ENCODE data around the gene IGDCC3. TPM values are rescaled to one million over a fixed set of nuclear protein-coding genes. Genes with fewer than 3 reads are reported as not detected.
A peak's percentile ranks its signal among the peaks of the same experiment; 100 is the strongest.

Gene IGDCC3
- total and polyA plus RNA-seq, 10 of the 15 experiments (the other 5 are each of a cell fraction or from before 2014, with no cell fraction given) = 0.10 to 0.20 (median 0.15) TPM; not detected in 7

DNA sequence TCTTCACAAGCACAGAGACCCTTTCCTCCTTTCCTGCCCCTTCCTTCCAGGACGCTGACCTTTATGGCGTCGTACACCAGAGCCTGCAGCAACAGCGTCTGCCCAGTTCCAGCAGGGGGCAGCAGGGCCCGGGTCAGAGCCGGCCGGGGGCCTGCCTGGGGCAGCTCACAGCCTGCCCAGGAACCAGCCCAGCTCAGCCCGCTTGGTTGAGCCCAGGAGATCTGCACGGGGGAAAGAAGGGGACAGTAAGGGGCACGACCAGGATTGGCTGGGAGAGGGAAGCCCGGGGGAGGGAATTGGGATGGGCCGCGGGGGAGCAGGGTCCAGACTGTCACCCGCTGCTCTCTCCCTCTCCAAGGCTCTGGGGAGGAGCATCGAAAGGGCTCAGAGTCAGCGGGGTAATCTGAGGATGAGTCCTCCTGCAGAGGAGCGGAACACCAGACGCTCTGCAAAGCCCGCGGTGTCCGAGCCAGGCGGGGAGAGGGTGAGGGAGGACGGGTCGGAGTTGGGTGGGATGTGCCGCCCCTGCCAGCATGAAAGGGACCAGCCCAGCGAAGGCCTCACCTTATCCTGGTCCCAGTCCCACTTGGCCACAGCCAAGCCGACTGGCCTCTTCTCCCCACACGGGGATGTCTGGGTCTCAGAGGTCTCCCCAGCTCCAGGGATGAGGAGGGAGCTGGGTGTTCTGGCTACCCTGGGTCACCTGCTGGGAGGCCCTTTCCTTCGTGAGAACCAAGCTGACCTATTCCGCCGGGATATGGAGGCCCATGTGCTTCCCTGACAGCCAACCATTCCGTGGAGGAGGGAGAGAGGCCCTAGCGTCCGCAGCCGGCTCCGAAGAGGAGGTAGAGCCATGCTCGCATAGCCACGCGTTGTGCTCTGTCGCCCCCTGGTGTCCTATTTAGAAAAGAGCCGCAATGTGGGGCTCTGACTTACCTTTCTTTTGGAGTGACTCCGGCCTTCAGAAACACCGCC is 7.4 kb upstream of the IGDCC3 start (continued):
- TF ChIP-seq EED (IDR thresholded peaks at IDR 0.05; ENCODE audit: low read depth) = no peak
- TF ChIP-seq NR2F1 (conservative IDR thresholded peaks at IDR 0.05) = peak; percentile 32; the same call in 1 of the 2 replicates
- no peak for TF ChIP-seq MYB (IDR thresholded peaks at IDR 0.05; ENCODE audit: borderline replicate concordance, low read depth, low read length)
- TF ChIP-seq, protein P1, sequence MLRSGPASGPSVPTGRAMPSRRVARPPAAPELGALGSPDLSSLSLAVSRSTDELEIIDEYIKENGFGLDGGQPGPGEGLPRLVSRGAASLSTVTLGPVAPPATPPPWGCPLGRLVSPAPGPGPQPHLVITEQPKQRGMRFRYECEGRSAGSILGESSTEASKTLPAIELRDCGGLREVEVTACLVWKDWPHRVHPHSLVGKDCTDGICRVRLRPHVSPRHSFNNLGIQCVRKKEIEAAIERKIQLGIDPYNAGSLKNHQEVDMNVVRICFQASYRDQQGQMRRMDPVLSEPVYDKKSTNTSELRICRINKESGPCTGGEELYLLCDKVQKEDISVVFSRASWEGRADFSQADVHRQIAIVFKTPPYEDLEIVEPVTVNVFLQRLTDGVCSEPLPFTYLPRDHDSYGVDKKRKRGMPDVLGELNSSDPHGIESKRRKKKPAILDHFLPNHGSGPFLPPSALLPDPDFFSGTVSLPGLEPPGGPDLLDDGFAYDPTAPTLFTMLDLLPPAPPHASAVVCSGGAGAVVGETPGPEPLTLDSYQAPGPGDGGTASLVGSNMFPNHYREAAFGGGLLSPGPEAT (IDR thresholded peaks at IDR 0.05; ENCODE audit: low read depth) = no peak
- no peak for TF ChIP-seq TAF1 (IDR thresholded peaks at IDR 0.05; ENCODE audit: borderline replicate concordance, low read depth, low read length)
- TF ChIP-seq NFYB (IDR thresholded peaks at IDR 0.05; ENCODE audit: insufficient read depth, low read depth, low read length) = no peak
- no peak for TF ChIP-seq SMAD5 (IDR thresholded peaks at IDR 0.05; ENCODE audit: low read depth)
- no peak for TF ChIP-seq EP300 (IDR thresholded peaks at IDR 0.05; ENCODE audit: borderline replicate concordance in 1 of 2, control insufficient read depth in 1 of 2, low read depth in 2 of 2, low read length in 2 of 2)
- no peak for TF ChIP-seq RFX5 (IDR thresholded peaks at IDR 0.05; ENCODE audit: low read depth, low read length)
- TF ChIP-seq, protein P2, sequence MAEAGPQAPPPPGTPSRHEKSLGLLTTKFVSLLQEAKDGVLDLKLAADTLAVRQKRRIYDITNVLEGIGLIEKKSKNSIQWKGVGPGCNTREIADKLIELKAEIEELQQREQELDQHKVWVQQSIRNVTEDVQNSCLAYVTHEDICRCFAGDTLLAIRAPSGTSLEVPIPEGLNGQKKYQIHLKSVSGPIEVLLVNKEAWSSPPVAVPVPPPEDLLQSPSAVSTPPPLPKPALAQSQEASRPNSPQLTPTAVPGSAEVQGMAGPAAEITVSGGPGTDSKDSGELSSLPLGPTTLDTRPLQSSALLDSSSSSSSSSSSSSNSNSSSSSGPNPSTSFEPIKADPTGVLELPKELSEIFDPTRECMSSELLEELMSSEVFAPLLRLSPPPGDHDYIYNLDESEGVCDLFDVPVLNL (IDR thresholded peaks at IDR 0.05; ENCODE audit: low read depth, low read length) = no peak
- TF ChIP-seq, protein P3, sequence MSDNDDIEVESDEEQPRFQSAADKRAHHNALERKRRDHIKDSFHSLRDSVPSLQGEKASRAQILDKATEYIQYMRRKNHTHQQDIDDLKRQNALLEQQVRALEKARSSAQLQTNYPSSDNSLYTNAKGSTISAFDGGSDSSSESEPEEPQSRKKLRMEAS (IDR thresholded peaks at IDR 0.05; ENCODE audit: low read depth, low read length) = no peak
- TF ChIP-seq YY1 (IDR thresholded peaks at IDR 0.05; ENCODE audit: low read depth, low read length) = peak; percentile 79
- no peak for TF ChIP-seq SP1 (IDR thresholded peaks at IDR 0.05; ENCODE audit: low read depth, low read length)
- no peak for TF ChIP-seq CHD1 (IDR thresholded peaks at IDR 0.05; ENCODE audit: low read depth, low read length)
- TF ChIP-seq, protein P4, sequence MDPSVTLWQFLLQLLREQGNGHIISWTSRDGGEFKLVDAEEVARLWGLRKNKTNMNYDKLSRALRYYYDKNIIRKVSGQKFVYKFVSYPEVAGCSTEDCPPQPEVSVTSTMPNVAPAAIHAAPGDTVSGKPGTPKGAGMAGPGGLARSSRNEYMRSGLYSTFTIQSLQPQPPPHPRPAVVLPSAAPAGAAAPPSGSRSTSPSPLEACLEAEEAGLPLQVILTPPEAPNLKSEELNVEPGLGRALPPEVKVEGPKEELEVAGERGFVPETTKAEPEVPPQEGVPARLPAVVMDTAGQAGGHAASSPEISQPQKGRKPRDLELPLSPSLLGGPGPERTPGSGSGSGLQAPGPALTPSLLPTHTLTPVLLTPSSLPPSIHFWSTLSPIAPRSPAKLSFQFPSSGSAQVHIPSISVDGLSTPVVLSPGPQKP (IDR thresholded peaks at IDR 0.05; ENCODE audit: low read depth, low read length) = no peak
- TF ChIP-seq, protein P5, sequence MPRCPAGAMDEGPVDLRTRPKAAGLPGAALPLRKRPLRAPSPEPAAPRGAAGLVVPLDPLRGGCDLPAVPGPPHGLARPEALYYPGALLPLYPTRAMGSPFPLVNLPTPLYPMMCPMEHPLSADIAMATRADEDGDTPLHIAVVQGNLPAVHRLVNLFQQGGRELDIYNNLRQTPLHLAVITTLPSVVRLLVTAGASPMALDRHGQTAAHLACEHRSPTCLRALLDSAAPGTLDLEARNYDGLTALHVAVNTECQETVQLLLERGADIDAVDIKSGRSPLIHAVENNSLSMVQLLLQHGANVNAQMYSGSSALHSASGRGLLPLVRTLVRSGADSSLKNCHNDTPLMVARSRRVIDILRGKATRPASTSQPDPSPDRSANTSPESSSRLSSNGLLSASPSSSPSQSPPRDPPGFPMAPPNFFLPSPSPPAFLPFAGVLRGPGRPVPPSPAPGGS (IDR thresholded peaks at IDR 0.05; ENCODE audit: borderline replicate concordance, insufficient read depth, low read depth, low read length, poor library complexity, severe bottlenecking) = no peak
- no peak for TF ChIP-seq RB1 (IDR thresholded peaks at IDR 0.05; ENCODE audit: borderline replicate concordance)
- TF ChIP-seq ZNF274 (IDR thresholded peaks at IDR 0.05; ENCODE audit: insufficient read depth, insufficient read length) = no peak
- TF ChIP-seq CREM (IDR thresholded peaks at IDR 0.05; ENCODE audit: low read depth) = 0 out of 2 replicates have a peak, but pooled peaks have one; percentile 20
- no peak for TF ChIP-seq SPI1 (IDR thresholded peaks at IDR 0.05; ENCODE audit: borderline replicate concordance, insufficient read depth, low read depth, low read length)
